ENCODE measurements around the gene LINGO4.
"Not testable (repeated sequence)": the region's sequence is repeated elsewhere in the genome, so short reads cannot be mapped to it uniquely, and the experiment has no call there.

LINGO4 gene

GRCh38 chr1:151801310-151801820, 3.9 kb downstream of the LINGO4 start:
- no peak overlapping the region for H3K4me3 ChIP-seq (ENCODE audit: low read depth, low read length)
- H3K27me3 ChIP-seq (ENCODE audit: insufficient read depth, low read length): peaks cover 87% of the 10 kb centered on the region
- no peaks in the 10 kb centered on the region for H3K4me1 ChIP-seq (ENCODE audit: control insufficient read depth, insufficient read depth, low read length, unreplicated experiment)
- no peaks in the 10 kb centered on the region for H3K79me2 ChIP-seq (ENCODE audit: control insufficient read depth, insufficient read depth, low read length, unreplicated experiment)
- no peaks in the 10 kb centered on the region for H3K36me3 ChIP-seq (ENCODE audit: insufficient read depth, low read length)
- no peak overlapping the region for H2AFZ ChIP-seq (ENCODE audit: low read length, unreplicated experiment)
- no peak overlapping the region for H3K27ac ChIP-seq (ENCODE audit: low read depth, low read length)

GRCh38 chr1:151800830-151801229, 4.4 kb downstream of the LINGO4 start:
- H3K79me2 ChIP-seq (ENCODE audit: control insufficient read depth, insufficient read depth, low read length, unreplicated experiment): no peaks in the 10 kb centered on the region
- H3K36me3 ChIP-seq (ENCODE audit: insufficient read depth, low read length): no peaks in the 10 kb centered on the region
- no peak overlapping the region for H2AFZ ChIP-seq (ENCODE audit: low read length, unreplicated experiment)
- no peak overlapping the region for H3K27ac ChIP-seq (ENCODE audit: low read depth, low read length)
- peaks cover 87% of the 10 kb centered on the region for H3K27me3 ChIP-seq (ENCODE audit: insufficient read depth, low read length)
- H3K4me1 ChIP-seq (ENCODE audit: control insufficient read depth, insufficient read depth, low read length, unreplicated experiment): no peaks in the 10 kb centered on the region
- no peak overlapping the region for H3K4me3 ChIP-seq (ENCODE audit: low read depth, low read length)

- H3K4me3 ChIP-seq (ENCODE audit: low read depth, low read length): no peak overlapping the region
- no peaks in the 10 kb centered on the region for H3K36me3 ChIP-seq (ENCODE audit: insufficient read depth, low read length)
- no peaks in the 10 kb centered on the region for H3K4me1 ChIP-seq (ENCODE audit: control insufficient read depth, insufficient read depth, low read length, unreplicated experiment)
- H3K27ac ChIP-seq (ENCODE audit: low read depth, low read length): no peak overlapping the region
- no peak overlapping the region for H2AFZ ChIP-seq (ENCODE audit: low read length, unreplicated experiment)
- H3K27me3 ChIP-seq (ENCODE audit: insufficient read depth, low read length): peaks cover 73% of the 10 kb centered on the region
- no peaks in the 10 kb centered on the region for H3K79me2 ChIP-seq (ENCODE audit: control insufficient read depth, insufficient read depth, low read length, unreplicated experiment)
Measured at GRCh38 chr1:151799179-151800022, 5.8 kb downstream of the LINGO4 start.

DNA sequence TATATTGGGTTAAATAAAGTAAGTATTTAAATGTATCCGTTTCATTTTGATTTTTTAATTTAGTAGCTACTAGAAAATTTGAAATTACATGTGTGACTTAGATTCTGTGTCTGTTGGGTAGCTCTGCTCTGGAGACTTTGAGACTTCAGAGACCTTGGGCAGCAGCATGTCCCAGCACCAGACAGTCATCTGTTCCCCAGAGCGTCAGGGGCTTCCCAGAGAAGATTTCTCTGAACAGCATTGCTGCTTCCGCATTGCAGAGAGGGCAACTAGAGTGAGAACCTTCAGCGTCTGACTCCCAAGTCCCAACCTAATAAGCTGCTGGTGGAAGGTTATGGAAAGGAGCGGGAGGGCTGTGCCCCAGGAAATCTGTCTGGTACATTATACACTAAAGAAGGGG, 6.6 kb downstream of the LINGO4 start:
- peaks cover 64% of the 10 kb centered on the region for H3K27me3 ChIP-seq (ENCODE audit: insufficient read depth, low read length)
- no peak overlapping the region for H3K4me3 ChIP-seq (ENCODE audit: low read depth, low read length)
- no peaks in the 10 kb centered on the region for H3K36me3 ChIP-seq (ENCODE audit: insufficient read depth, low read length)
- H2AFZ ChIP-seq (ENCODE audit: low read length, unreplicated experiment): no peak overlapping the region
- no peak overlapping the region for H3K27ac ChIP-seq (ENCODE audit: low read depth, low read length)
- H3K4me1 ChIP-seq (ENCODE audit: control insufficient read depth, insufficient read depth, low read length, unreplicated experiment): no peaks in the 10 kb centered on the region
- H3K79me2 ChIP-seq (ENCODE audit: control insufficient read depth, insufficient read depth, low read length, unreplicated experiment): no peaks in the 10 kb centered on the region

GRCh38 chr1:151790940-151791651, 14.1 kb downstream of the LINGO4 start:
- Histone ChIP-seq H3K36me3 (ENCODE audit: insufficient read depth, low read length) (no peaks in the 10 kb centered on the region), H3K27me3 (ENCODE audit: insufficient read depth, low read length) (peaks cover 2% of the 10 kb centered on the region; the same call in 1 of the 2 replicates), H3K79me2 (ENCODE audit: control insufficient read depth, insufficient read depth, low read length, unreplicated experiment) (no peaks in the 10 kb centered on the region), H3K4me3 (ENCODE audit: low read depth, low read length) (peak overlapping the region; percentile 86), H2AFZ (ENCODE audit: low read length, unreplicated experiment) (peak overlapping the region; percentile 85), H3K4me1 (ENCODE audit: control insufficient read depth, insufficient read depth, low read length, unreplicated experiment) (no peaks in the 10 kb centered on the region), H3K27ac (ENCODE audit: low read depth, low read length) (no peak overlapping the region)

- H3K4me1 ChIP-seq (ENCODE audit: control insufficient read depth, insufficient read depth, low read length, unreplicated experiment): no peaks in the 10 kb centered on the region
- peak within 1 kb of the TSS; percentile 86 for H3K4me3 ChIP-seq (ENCODE audit: low read depth, low read length)
- no peaks in the 10 kb centered on the region for H3K79me2 ChIP-seq (ENCODE audit: control insufficient read depth, insufficient read depth, low read length, unreplicated experiment)
- peak within 1 kb of the TSS; percentile 85 for H2AFZ ChIP-seq (ENCODE audit: low read length, unreplicated experiment)
- no peak within 1 kb of the TSS for H3K27ac ChIP-seq (ENCODE audit: low read depth, low read length)
- H3K36me3 ChIP-seq (ENCODE audit: insufficient read depth, low read length): no peaks in the 10 kb centered on the region
- peaks cover 7% of the 10 kb centered on the region for H3K27me3 ChIP-seq (ENCODE audit: insufficient read depth, low read length)
Measured at GRCh38 chr1:151790071-151790939, 14.9 kb downstream of the LINGO4 start, which contains the start of gene TDRKH. Gene TDRKH (minus strand): TSS chr1:151790500. CDS start chr1:151783022, 7,478 bp downstream.

DNA sequence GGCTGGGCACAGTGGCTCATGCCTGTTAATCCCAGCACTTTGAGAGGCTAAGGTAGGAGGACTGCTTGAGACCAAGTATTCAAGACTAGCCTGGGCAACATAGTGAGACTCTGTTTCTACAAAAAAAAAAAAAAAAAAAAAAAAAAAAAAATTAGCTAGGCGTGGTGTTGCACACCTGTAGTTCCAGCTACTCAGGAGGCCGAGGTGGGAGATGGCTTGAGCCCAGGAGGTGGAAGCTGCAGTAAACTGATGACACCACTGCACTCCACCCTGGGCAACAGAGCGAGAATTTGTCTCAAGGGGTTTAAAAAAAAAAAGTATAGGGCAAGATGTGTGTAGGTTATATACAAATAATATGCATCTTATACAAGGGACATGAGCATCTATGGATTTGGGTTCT, 17.5 kb downstream of the LINGO4 start:
- no peak overlapping the region for H3K27ac ChIP-seq (ENCODE audit: low read depth, low read length)

GRCh38 chr1:151783796-151784195, 21.4 kb downstream of the LINGO4 start:
- Histone ChIP-seq H3K36me3 (ENCODE audit: insufficient read depth, low read length) (no peaks in the 10 kb centered on the region), H3K27ac (ENCODE audit: low read depth, low read length) (no peak overlapping the region), H3K4me1 (ENCODE audit: control insufficient read depth, insufficient read depth, low read length, unreplicated experiment) (no peaks in the 10 kb centered on the region), H3K79me2 (ENCODE audit: control insufficient read depth, insufficient read depth, low read length, unreplicated experiment) (no peaks in the 10 kb centered on the region), H3K27me3 (ENCODE audit: insufficient read depth, low read length) (peaks cover 20% of the 10 kb centered on the region), H2AFZ (ENCODE audit: low read length, unreplicated experiment) (no peak overlapping the region), H3K4me3 (ENCODE audit: low read depth, low read length) (no peak overlapping the region)

More for the DNA sequence above, 17.5 kb downstream of the LINGO4 start:
- peaks cover 20% of the 10 kb centered on the region for H3K27me3 ChIP-seq (ENCODE audit: insufficient read depth, low read length)
- H3K79me2 ChIP-seq (ENCODE audit: control insufficient read depth, insufficient read depth, low read length, unreplicated experiment): no peaks in the 10 kb centered on the region
- no peak overlapping the region for H3K4me3 ChIP-seq (ENCODE audit: low read depth, low read length)
- no peaks in the 10 kb centered on the region for H3K4me1 ChIP-seq (ENCODE audit: control insufficient read depth, insufficient read depth, low read length, unreplicated experiment)
- no peak overlapping the region for H2AFZ ChIP-seq (ENCODE audit: low read length, unreplicated experiment)
- no peaks in the 10 kb centered on the region for H3K36me3 ChIP-seq (ENCODE audit: insufficient read depth, low read length)

- H2AFZ ChIP-seq (ENCODE audit: low read length, unreplicated experiment): no peak overlapping the region
- no peaks in the 10 kb centered on the region for H3K4me1 ChIP-seq (ENCODE audit: control insufficient read depth, insufficient read depth, low read length, unreplicated experiment)
- H3K36me3 ChIP-seq (ENCODE audit: insufficient read depth, low read length): no peaks in the 10 kb centered on the region
- no peak overlapping the region for H3K4me3 ChIP-seq (ENCODE audit: low read depth, low read length)
- H3K79me2 ChIP-seq (ENCODE audit: control insufficient read depth, insufficient read depth, low read length, unreplicated experiment): no peaks in the 10 kb centered on the region
- H3K27ac ChIP-seq (ENCODE audit: low read depth, low read length): no peak overlapping the region
- peaks cover 20% of the 10 kb centered on the region for H3K27me3 ChIP-seq (ENCODE audit: insufficient read depth, low read length)
Measured at GRCh38 chr1:151782741-151783140, 22.5 kb downstream of the LINGO4 start.

DNA sequence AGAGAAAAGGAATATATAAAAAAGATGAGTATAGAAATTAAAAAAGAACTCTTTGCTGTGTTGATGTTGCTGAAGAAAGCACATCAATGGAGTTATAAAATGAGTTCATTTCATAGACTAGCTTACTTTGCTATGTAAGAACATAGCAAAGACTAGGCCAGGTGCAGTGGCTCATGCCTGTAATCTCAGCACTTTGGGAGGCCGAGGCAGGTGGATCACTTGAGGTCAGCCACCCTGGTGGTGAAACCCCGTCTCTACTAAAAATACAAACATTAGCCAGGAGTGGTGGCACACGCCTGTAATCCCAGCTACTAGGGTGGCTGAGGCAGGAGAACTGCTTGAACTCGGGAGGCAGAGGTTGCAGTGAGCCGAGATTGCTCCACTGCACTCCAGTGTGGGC, 23.2 kb downstream of the LINGO4 start:
- H3K36me3 ChIP-seq (ENCODE audit: insufficient read depth, low read length); H2AFZ ChIP-seq (ENCODE audit: low read length, unreplicated experiment); H3K79me2 ChIP-seq (ENCODE audit: control insufficient read depth, insufficient read depth, low read length, unreplicated experiment); H3K4me1 ChIP-seq (ENCODE audit: control insufficient read depth, insufficient read depth, low read length, unreplicated experiment); H3K4me3 ChIP-seq (ENCODE audit: low read depth, low read length); H3K27ac ChIP-seq (ENCODE audit: low read depth, low read length): not testable (repeated sequence)
- peaks cover 20% of the 10 kb centered on the region for H3K27me3 ChIP-seq (ENCODE audit: insufficient read depth, low read length)

All from ACC112 (cell line).